Measurements from ENCODE around the gene CGB7. TPM values are rescaled to one million over a fixed set of nuclear protein-coding genes. Genes with fewer than 3 reads are reported as not detected.
"Not testable (repeated sequence)": the region's sequence is repeated elsewhere in the genome, so short reads cannot be mapped to it uniquely, and the experiment has no call there.

CGB7 gene
- total and polyA plus RNA-seq, 2 donors (not counting 3 experiments of a cell fraction or from before 2014, with no cell fraction given) = 0.41 to 0.42 TPM

DNA sequence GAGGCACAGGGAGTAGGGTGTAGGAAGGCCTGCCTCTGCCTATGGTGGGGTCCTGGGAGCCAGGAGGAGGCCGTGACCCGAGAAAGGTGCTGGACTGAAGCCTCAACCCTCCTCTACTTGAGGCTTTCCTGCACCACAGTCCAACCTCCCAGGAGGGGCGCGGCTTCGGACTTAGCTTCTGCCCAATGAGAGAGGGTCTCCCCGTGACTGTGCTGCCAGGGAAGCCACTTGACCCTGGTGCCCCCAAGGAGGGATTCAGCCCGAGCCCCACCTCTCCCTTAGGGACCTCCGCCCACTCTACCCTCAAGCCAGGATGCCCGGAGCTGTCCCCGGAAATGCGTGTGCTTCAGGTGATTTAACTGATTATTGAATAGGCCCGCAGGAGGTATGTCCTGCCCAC lies 8.5 kb downstream of the CGB7 start, which contains the start of gene CGB8:
TSS of gene CGB8 (minus strand) at position 101 of the 400 bp plus-strand sequence. CDS start 372 bp downstream, outside the sequence.
- H3K9ac ChIP-seq (replicated peaks; ENCODE audit: extremely low read depth, insufficient read depth, low read length); intact Hi-C loops (cut with micrococcal nuclease); CTCF ChIA-PET; H3K4me2 ChIP-seq (ENCODE audit: insufficient read depth, low read length); H3K9me1 ChIP-seq (replicated peaks; ENCODE audit: control insufficient read depth, extremely low read depth, insufficient read depth, low read length); H3K79me2 ChIP-seq (ENCODE audit: control insufficient read depth, insufficient read depth, low read length); H3K4me1 ChIP-seq (ENCODE audit: control insufficient read depth, extremely low read depth, insufficient read depth, low read length); H4K20me1 ChIP-seq (replicated peaks; ENCODE audit: control insufficient read depth, extremely low read depth, insufficient read depth, low read length); FAIRE-seq; BruUV-seq (replicated peaks); H3K27me3 ChIP-seq (ENCODE audit: control insufficient read depth in 2 of 2, insufficient read depth in 2 of 2, low read length in 2 of 2); H3K27ac ChIP-seq (ENCODE audit: insufficient read depth, low read depth, low read length); DNase-seq (ENCODE audit: low read depth, low spot score); H3K9me3 ChIP-seq (replicated peaks; ENCODE audit: control insufficient read depth, insufficient read depth, low read length); POLR2A ChIA-PET; H3K4me3 ChIP-seq (replicated peaks in 1 of 3; ENCODE audit: insufficient read depth in 1 of 3, low read depth in 1 of 3, low read length in 3 of 3); H3K36me3 ChIP-seq (ENCODE audit: control insufficient read depth in 2 of 2, extremely low read depth in 1 of 2, insufficient read depth in 2 of 2, low read length in 2 of 2); dilution Hi-C loops (cut with MboI; ENCODE audit: extremely low pct_ligation_motif_present, low sequenced_read_pairs); H2AFZ ChIP-seq (ENCODE audit: low read depth, low read length): not testable (repeated sequence)

DNA sequence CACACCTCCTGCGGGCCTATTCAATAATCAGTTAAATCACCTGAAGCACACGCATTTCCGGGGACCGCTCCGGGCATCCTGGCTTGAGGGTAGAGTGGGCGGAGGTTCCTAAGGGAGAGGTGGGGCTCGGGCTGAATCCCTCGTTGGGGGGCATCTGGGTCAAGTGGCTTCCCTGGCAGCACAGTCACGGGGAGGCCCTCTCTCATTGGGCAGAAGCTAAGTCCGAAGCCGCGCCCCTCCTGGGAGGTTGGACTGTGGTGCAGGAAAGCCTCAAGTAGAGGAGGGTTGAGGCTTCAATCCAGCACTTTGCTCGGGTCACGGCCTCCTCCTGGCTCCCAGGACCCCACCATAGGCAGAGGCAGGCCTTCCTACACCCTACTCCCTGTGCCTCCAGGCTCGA lies 14.0 kb downstream of the CGB7 start, which contains the start of gene CGB5:
TSS of gene CGB5 (plus strand) at position 301 of the 400 bp plus-strand sequence. CDS start 362 bp downstream, outside the sequence.
- H4K20me1 ChIP-seq (replicated peaks; ENCODE audit: control insufficient read depth, extremely low read depth, insufficient read depth, low read length); H3K27me3 ChIP-seq (ENCODE audit: control insufficient read depth in 2 of 2, insufficient read depth in 2 of 2, low read length in 2 of 2); intact Hi-C loops (cut with micrococcal nuclease); H2AFZ ChIP-seq (ENCODE audit: low read depth, low read length); H3K79me2 ChIP-seq (ENCODE audit: control insufficient read depth, insufficient read depth, low read length); H3K9me3 ChIP-seq (replicated peaks; ENCODE audit: control insufficient read depth, insufficient read depth, low read length); H3K4me3 ChIP-seq (replicated peaks in 1 of 3; ENCODE audit: insufficient read depth in 1 of 3, low read depth in 1 of 3, low read length in 3 of 3); H3K4me2 ChIP-seq (ENCODE audit: insufficient read depth, low read length); DNase-seq (ENCODE audit: low read depth, low spot score); CTCF ChIA-PET; H3K36me3 ChIP-seq (ENCODE audit: control insufficient read depth in 2 of 2, extremely low read depth in 1 of 2, insufficient read depth in 2 of 2, low read length in 2 of 2); dilution Hi-C loops (cut with MboI; ENCODE audit: extremely low pct_ligation_motif_present, low sequenced_read_pairs); FAIRE-seq; BruUV-seq (replicated peaks); POLR2A ChIA-PET; H3K9me1 ChIP-seq (replicated peaks; ENCODE audit: control insufficient read depth, extremely low read depth, insufficient read depth, low read length); H3K27ac ChIP-seq (ENCODE audit: insufficient read depth, low read depth, low read length); H3K9ac ChIP-seq (replicated peaks; ENCODE audit: extremely low read depth, insufficient read depth, low read length); H3K4me1 ChIP-seq (ENCODE audit: control insufficient read depth, extremely low read depth, insufficient read depth, low read length): not testable (repeated sequence)

DNA sequence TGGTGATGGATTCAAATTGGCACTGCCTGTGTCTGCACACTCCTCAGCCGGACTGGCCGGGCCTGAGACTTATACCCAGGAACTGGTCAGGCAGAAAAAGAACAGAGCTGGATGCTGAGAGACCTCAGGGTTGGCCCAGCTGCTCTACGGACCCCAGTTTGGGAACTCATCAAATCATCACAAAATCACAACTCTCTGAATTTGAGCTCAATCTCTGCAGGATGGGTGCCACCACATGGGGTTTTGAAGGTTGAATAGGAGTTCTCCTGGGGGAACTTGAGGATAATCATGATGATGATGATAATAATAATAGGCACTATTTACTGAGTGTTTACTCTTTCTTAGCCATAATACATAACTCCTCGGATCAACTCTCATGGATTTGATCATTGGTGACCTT lies 14.9 kb downstream of the CGB7 start:
- H3K27me3 ChIP-seq (ENCODE audit: control insufficient read depth in 2 of 2, insufficient read depth in 2 of 2, low read length in 2 of 2); H2AFZ ChIP-seq (ENCODE audit: low read depth, low read length); FAIRE-seq; H3K79me2 ChIP-seq (ENCODE audit: control insufficient read depth, insufficient read depth, low read length); H3K9ac ChIP-seq (replicated peaks; ENCODE audit: extremely low read depth, insufficient read depth, low read length); DNase-seq (ENCODE audit: low read depth, low spot score); H3K9me1 ChIP-seq (replicated peaks; ENCODE audit: control insufficient read depth, extremely low read depth, insufficient read depth, low read length); intact Hi-C loops (cut with micrococcal nuclease); H3K36me3 ChIP-seq (ENCODE audit: control insufficient read depth in 2 of 2, extremely low read depth in 1 of 2, insufficient read depth in 2 of 2, low read length in 2 of 2); H3K9me3 ChIP-seq (replicated peaks; ENCODE audit: control insufficient read depth, insufficient read depth, low read length); POLR2A ChIA-PET; H3K4me3 ChIP-seq (replicated peaks in 1 of 3; ENCODE audit: insufficient read depth in 1 of 3, low read depth in 1 of 3, low read length in 3 of 3); CTCF ChIA-PET; H3K27ac ChIP-seq (ENCODE audit: insufficient read depth, low read depth, low read length); H3K4me2 ChIP-seq (ENCODE audit: insufficient read depth, low read length); H4K20me1 ChIP-seq (replicated peaks; ENCODE audit: control insufficient read depth, extremely low read depth, insufficient read depth, low read length); H3K4me1 ChIP-seq (ENCODE audit: control insufficient read depth, extremely low read depth, insufficient read depth, low read length); BruUV-seq (replicated peaks); dilution Hi-C loops (cut with MboI; ENCODE audit: extremely low pct_ligation_motif_present, low sequenced_read_pairs): not testable (repeated sequence)

All from endothelial cell of umbilical vein (primary cell).